A549 (cell line): ENCODE measurements around the gene GPR176. TPM values are rescaled to one million over a fixed set of nuclear protein-coding genes. Genes with fewer than 3 reads are reported as not detected.
A peak's percentile ranks its signal among the peaks of the same experiment; 100 is the strongest.

Source experiments
- ATAC-seq, 2 experiments: fragments of 200-7000 bp in 1 of 2; fragments of >200 bp in 1 of 2; cut with Nextera tagmentation in 1 of 2; cut with Tn5 transposase in 1 of 2; 3 replicates each; pipeline versions ENCODE4 v1.8.0 to v1.9.1; 2018 to 2020; ENCODE audit warnings: mild to moderate bottlenecking in 1 of 2, moderate library complexity in 1 of 2
- CTCF ChIA-PET: fragments of 300-600 bp; sonication (Branson Sonifier 250); formaldehyde crosslinking; extraction: SDS; loops from one replicate; lab custom pipeline; 2021; ENCODE audit warnings: antibody characterized with exemption, inconsistent platforms; lab: Yijun Ruan, JAX
- POLR2A ChIA-PET: fragments of 350-600 bp; formaldehyde crosslinking; extraction: SDS; loops from one replicate; lab custom pipeline; 2021; ENCODE audit warnings: antibody characterized with exemption, inconsistent platforms; lab: Yijun Ruan, JAX
- DNase-seq, 2 experiments: peaks; one replicate each; pipeline versions ENCODE4 v3.0.0 to v3.0.0-alpha.2; 2011 to 2016; ENCODE audit warnings: low read depth in 1 of 2, low spot score in 1 of 2
- FAIRE-seq: peaks from 2 replicates; lab custom pipeline; 2011; peaks lifted over from hg19 to GRCh38; lab: Jason Lieb, UNC
- H3K27ac ChIP-seq, 2 experiments: fragments of >200 bp; sonication (Bioruptor Twin); formaldehyde crosslinking; 3 replicates each; pipeline ENCODE4 v1.5.1; 2016 to 2017
- H3K4me1 ChIP-seq: fragments of >200 bp; sonication (Bioruptor Twin); formaldehyde crosslinking; 3 replicates; pipeline ENCODE4 v1.6.1; 2016
- H3K4me2 ChIP-seq: fragments of >200 bp; sonication (Bioruptor Twin); formaldehyde crosslinking; 3 replicates; pipeline ENCODE4 v1.6.1; 2016
- H3K4me3 ChIP-seq: fragments of >200 bp; sonication (Bioruptor Twin); formaldehyde crosslinking; 3 replicates; pipeline ENCODE4 v1.5.1; 2016
- H3K9me3 ChIP-seq: fragments of >200 bp; sonication (Bioruptor Twin); formaldehyde crosslinking; 3 replicates; pipeline ENCODE4 v1.6.1; 2016
- BHLHE40 ChIP-seq: IDR thresholded peaks from 2 replicates; pipeline ENCODE4 v1.6.1; 2012; ENCODE audit warnings: low read depth, low read length, inconsistent platforms
- CBX8 ChIP-seq: fragments of 200-600 bp; sonication (generic); IDR thresholded peaks from 2 replicates; pipeline ENCODE4 v1.6.1; 2016
- CEBPB ChIP-seq, 2 experiments: fragments of >200 bp in 1 of 2; sonication (Bioruptor Twin) in 1 of 2; formaldehyde crosslinking in 1 of 2; IDR thresholded peaks; 2 replicates each; pipeline ENCODE4 v1.6.1; 2012 to 2016
- CHD2 ChIP-seq: fragments of 150-350 bp; IDR thresholded peaks from 2 replicates; pipeline ENCODE4 v1.6.1; 2014; ENCODE audit warnings: low read length; ENCODE audit not compliant: partially characterized antibody
- CHD4 ChIP-seq: fragments of 200-600 bp; sonication (generic); IDR thresholded peaks from 2 replicates; pipeline ENCODE4 v1.6.1; 2016; ENCODE audit warnings: antibody characterized with exemption, mild to moderate bottlenecking, borderline replicate concordance
- CTCF ChIP-seq: fragments of >200 bp; sonication (Bioruptor Twin); formaldehyde crosslinking; IDR thresholded peaks from 3 replicates; pipeline ENCODE4 v1.5.1; 2016
- EP300 ChIP-seq, 2 experiments: fragments of >200 bp; sonication (Bioruptor Twin); formaldehyde crosslinking; IDR thresholded peaks; 2 replicates in 1 of 2; 3 replicates in 1 of 2; pipeline ENCODE4 v1.6.1; 2016 to 2017
- ESRRA ChIP-seq: fragments of 150-350 bp; IDR thresholded peaks from 2 replicates; pipeline ENCODE4 v1.6.1; 2014; ENCODE audit warnings: mild to moderate bottlenecking, low read length, borderline replicate concordance
- FOSL2 ChIP-seq, 2 experiments: fragments of 450-650 bp in 1 of 2; fragments of >200 bp in 1 of 2; sonication (Bioruptor Twin) in 1 of 2; formaldehyde crosslinking; IDR thresholded peaks; 2 replicates each; pipeline versions ENCODE4 v1.5.0 to v1.6.1; 2016 to 2020; ENCODE audit warnings: mild to moderate bottlenecking in 1 of 2, moderate library complexity in 1 of 2
- GATA3 ChIP-seq: IDR thresholded peaks from 2 replicates; pipeline ENCODE4 v1.6.1; 2012; ENCODE audit warnings: borderline replicate concordance
- HDAC2 ChIP-seq: fragments of 200-600 bp; sonication (generic); IDR thresholded peaks from 2 replicates; pipeline ENCODE4 v1.6.1; 2016
- HOXA7 ChIP-seq: fragments of 250-450 bp; sonication (Bioruptor Pico); IDR thresholded peaks from 2 replicates; pipeline ENCODE4 v1.5.0; 2020; ENCODE audit warnings: mild to moderate bottlenecking, moderate library complexity
- JUNB ChIP-seq: fragments of >200 bp; sonication (Bioruptor Twin); formaldehyde crosslinking; IDR thresholded peaks from 2 replicates; pipeline ENCODE4 v1.6.1; 2016
- KDM1A ChIP-seq: fragments of 200-600 bp; sonication (generic); IDR thresholded peaks from 2 replicates; pipeline ENCODE4 v1.6.1; 2016; ENCODE audit warnings: low read depth, mild to moderate bottlenecking
- KDM5A ChIP-seq: fragments of 200-600 bp; sonication (generic); IDR thresholded peaks from 2 replicates; pipeline ENCODE4 v1.6.1; 2016; ENCODE audit warnings: antibody characterized with exemption, mild to moderate bottlenecking
- MAFK ChIP-seq: fragments of 450-650 bp; IDR thresholded peaks from 2 replicates; pipeline ENCODE4 v1.6.1; 2014; ENCODE audit not compliant: partially characterized antibody
- MAZ ChIP-seq: fragments of 150-350 bp; IDR thresholded peaks from 2 replicates; pipeline ENCODE4 v1.6.1; 2014; ENCODE audit warnings: antibody characterized with exemption, low read depth, low read length, borderline replicate concordance
- NFE2L2 ChIP-seq: fragments of 150-350 bp; conservative IDR thresholded peaks from 2 replicates; pipeline ENCODE4 v1.6.1; 2014; ENCODE audit warnings: low read length
- NPAS2 ChIP-seq: fragments of 250-450 bp; sonication (Bioruptor Pico); IDR thresholded peaks from 2 replicates; pipeline ENCODE4 v1.8.0; 2022; ENCODE audit warnings: mild to moderate bottlenecking, moderate library complexity, borderline replicate concordance
- PBX3 ChIP-seq: IDR thresholded peaks from 2 replicates; pipeline ENCODE4 v1.6.1; 2012
- PHF8 ChIP-seq: fragments of 200-600 bp; sonication (generic); IDR thresholded peaks from 2 replicates; pipeline ENCODE4 v1.6.1; 2016; ENCODE audit warnings: low read depth, mild to moderate bottlenecking, antibody characterized with exemption, moderate library complexity, borderline replicate concordance
- POLR2A ChIP-seq: IDR thresholded peaks from 2 replicates; pipeline ENCODE4 v1.6.1; 2012; ENCODE audit warnings: mild to moderate bottlenecking, low read length
- RARB ChIP-seq: fragments of 250-450 bp; sonication (Bioruptor Pico); IDR thresholded peaks from 2 replicates; pipeline ENCODE4 v1.8.0; 2021; ENCODE audit warnings: mild to moderate bottlenecking, moderate library complexity
- RFX5 ChIP-seq: fragments of 450-650 bp; IDR thresholded peaks from 2 replicates; pipeline ENCODE4 v1.7.1; 2014; ENCODE audit warnings: antibody characterized with exemption, mild to moderate bottlenecking, moderate library complexity
- RNF2 ChIP-seq: fragments of 200-600 bp; sonication (generic); IDR thresholded peaks from 2 replicates; pipeline ENCODE4 v1.6.1; 2016; ENCODE audit warnings: low read depth, mild to moderate bottlenecking, antibody characterized with exemption, moderate library complexity, borderline replicate concordance
- TFCP2L1 ChIP-seq: fragments of 250-450 bp; sonication (Bioruptor Pico); IDR thresholded peaks from 2 replicates; pipeline ENCODE4 v1.5.0; 2021; ENCODE audit warnings: mild to moderate bottlenecking
- ZC3H11A ChIP-seq: fragments of 450-650 bp; IDR thresholded peaks from 2 replicates; pipeline ENCODE4 v1.6.1; 2014; ENCODE audit warnings: antibody characterized with exemption, mild to moderate bottlenecking
- ZNF302 ChIP-seq: fragments of 250-450 bp; sonication (Bioruptor Pico); IDR thresholded peaks from 2 replicates; pipeline ENCODE4 v1.9.0; 2021; ENCODE audit warnings: inconsistent platforms, mild to moderate bottlenecking, moderate library complexity
- WGBS: methylation state at CpG from one replicate; pipeline ENCODE4 v1.1.6; 2017; ENCODE audit errors: missing lambda C conversion rate; 5-methylcytosine and 5-hydroxymethylcytosine counted together
- polyA plus RNA-seq, 4 experiments: library from polyadenylated mRNA; depleted of rRNA in 3 of 4; stranded (reverse); fragments of >200 nt; fragmentation: RNase III in 1 of 4; extraction: RNeasy Plus Mini Kit Qiagen cat#74134 plus additional on column Dnase treatment in 1 of 4; gene quantifications; 2 replicates in 3 of 4; 3 replicates in 1 of 4; pipeline ENCODE4 v1.2.3, GENCODE V29; 2011 to 2017
- TF ChIP-seq, protein P1 (sequence below): fragments of 250-450 bp; sonication (Bioruptor Pico); IDR thresholded peaks from 2 replicates; pipeline ENCODE4 v1.5.0; 2020; ENCODE audit warnings: low read depth, mild to moderate bottlenecking, moderate library complexity
- TF ChIP-seq, protein P2 (sequence below): IDR thresholded peaks from 2 replicates; pipeline ENCODE4 v1.6.1; 2012; ENCODE audit warnings: low read depth, borderline replicate concordance
- TF ChIP-seq, protein P3 (sequence below): fragments of 150-350 bp; IDR thresholded peaks from 2 replicates; pipeline ENCODE4 v1.6.1; 2014; ENCODE audit warnings: low read depth, mild to moderate bottlenecking, low read length
- TF ChIP-seq, protein P4 (sequence below): fragments of >200 bp; sonication (Bioruptor Twin); formaldehyde crosslinking; IDR thresholded peaks from 2 replicates; pipeline ENCODE4 v1.6.1; 2016

GPR176 gene
- polyA plus RNA-seq, 2 of the 4 experiments (the other 2 are of a cell fraction): 1.5 to 8.1 TPM

DNA sequence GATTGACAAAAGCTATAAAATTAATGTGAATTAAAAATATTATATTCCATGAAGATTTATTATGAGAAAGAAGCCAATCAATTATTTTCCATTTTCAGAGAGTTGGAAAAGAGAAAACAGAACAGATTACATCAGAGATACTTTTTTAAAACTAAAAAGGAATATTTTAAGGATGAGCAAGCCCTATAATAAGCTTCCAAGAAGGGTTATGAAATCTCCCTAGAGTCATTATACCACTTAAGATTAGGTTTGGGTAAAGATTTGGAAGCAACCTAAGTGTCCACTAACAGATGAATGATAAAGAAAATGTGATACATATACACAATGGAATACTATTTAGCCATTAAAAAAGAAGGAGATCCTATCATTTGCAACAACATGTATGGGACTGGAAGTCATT lies 85.8 kb downstream of the GPR176 start:
- peaks cover 17% of the 10 kb centered on the region; the same call in 2 of the 3 replicates for H3K4me1 ChIP-seq
- CTCF ChIA-PET: no interaction called here

GRCh38 chr15:39833515-39833981 lies 86.5 kb downstream of the GPR176 start:
- Histone ChIP-seq H3K9me3 (no peaks in the 10 kb centered on the region), H3K4me3 (no peak overlapping the region), H3K4me1 (peaks cover 17% of the 10 kb centered on the region; the same call in 2 of the 3 replicates), H3K4me2 (peak overlapping the region; percentile 41; the same call in 2 of the 3 replicates), H3K27ac (no peak overlapping the region)
- DNase-seq: no peak
- ATAC-seq: no peak
- FAIRE-seq: no peak
- CTCF ChIA-PET: no interaction called here
- no peak for TF ChIP-seq CBX8
- TF ChIP-seq FOSL2 (IDR thresholded peaks at IDR 0.05): no peak
- TF ChIP-seq FOSL2 (CRISPR knock-in tag; IDR thresholded peaks at IDR 0.05): peak; percentile 49
- TF ChIP-seq CTCF: no peak
- POLR2A ChIA-PET: no interaction called here
- 47% methylated on average over 3 of the region's 3 CpGs for WGBS

More for the DNA sequence above, 85.8 kb downstream of the GPR176 start:
- Histone ChIP-seq H3K4me3 (no peak overlapping the region), H3K27ac (no peak overlapping the region), H3K9me3 (no peaks in the 10 kb centered on the region), H3K4me2 (no peak overlapping the region; the same call in 2 of the 3 replicates)
- no peak for FAIRE-seq
- POLR2A ChIA-PET: no interaction called here
- TF ChIP-seq KDM5A (no peak), PBX3 (no peak), MAZ (no peak), ZC3H11A (no peak), ESRRA (no peak), RNF2 (no peak), CHD4 (no peak), PHF8 (no peak), JUNB (no peak), KDM1A (no peak), GATA3 (no peak), HOXA7 (CRISPR knock-in tag) (no peak), CEBPB (IDR thresholded peaks at IDR 0.05) (no peak), EP300 (IDR thresholded peaks at IDR 0.05) (no peak), NFE2L2 (no peak), RARB (CRISPR knock-in tag) (no peak)
- TF ChIP-seq, protein P1, sequence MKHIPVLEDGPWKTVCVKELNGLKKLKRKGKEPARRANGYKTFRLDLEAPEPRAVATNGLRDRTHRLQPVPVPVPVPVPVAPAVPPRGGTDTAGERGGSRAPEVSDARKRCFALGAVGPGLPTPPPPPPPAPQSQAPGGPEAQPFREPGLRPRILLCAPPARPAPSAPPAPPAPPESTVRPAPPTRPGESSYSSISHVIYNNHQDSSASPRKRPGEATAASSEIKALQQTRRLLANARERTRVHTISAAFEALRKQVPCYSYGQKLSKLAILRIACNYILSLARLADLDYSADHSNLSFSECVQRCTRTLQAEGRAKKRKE: no peak
- TF ChIP-seq, protein P2, sequence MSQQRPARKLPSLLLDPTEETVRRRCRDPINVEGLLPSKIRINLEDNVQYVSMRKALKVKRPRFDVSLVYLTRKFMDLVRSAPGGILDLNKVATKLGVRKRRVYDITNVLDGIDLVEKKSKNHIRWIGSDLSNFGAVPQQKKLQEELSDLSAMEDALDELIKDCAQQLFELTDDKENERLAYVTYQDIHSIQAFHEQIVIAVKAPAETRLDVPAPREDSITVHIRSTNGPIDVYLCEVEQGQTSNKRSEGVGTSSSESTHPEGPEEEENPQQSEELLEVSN: no peak
- no peak for ATAC-seq
- DNase-seq: no peak

DNA sequence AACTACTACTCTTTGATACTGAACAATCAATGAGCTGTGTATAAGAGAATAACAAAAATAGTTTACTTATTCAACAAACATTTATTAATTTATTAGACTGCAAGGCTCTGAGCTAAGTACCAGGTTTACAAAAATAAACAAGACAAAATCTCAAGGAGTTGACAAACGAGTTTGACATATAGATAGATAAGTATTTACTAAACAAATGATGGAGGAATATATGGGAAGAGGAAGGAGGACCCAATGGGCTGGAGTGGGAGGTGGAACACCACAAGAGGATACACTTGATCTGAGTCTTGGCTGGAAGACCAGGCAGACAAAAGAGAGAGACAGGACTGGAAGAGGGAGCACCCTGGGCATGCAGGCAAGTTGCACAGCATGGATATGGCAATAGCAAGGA lies 89.9 kb downstream of the GPR176 start:
- Histone ChIP-seq H3K27ac (no peak overlapping the region), H3K4me3 (no peak overlapping the region), H3K9me3 (no peaks in the 10 kb centered on the region), H3K4me1 (peaks cover 10% of the 10 kb centered on the region; the same call in 1 of the 3 replicates), H3K4me2 (no peak overlapping the region)
- ATAC-seq (no peak), FAIRE-seq (no peak), DNase-seq (no peak)
- ChIA-PET CTCF (no interaction called here), POLR2A (no interaction called here)
- WGBS: 14% methylated on average over 1 of the region's 1 CpG
- TF ChIP-seq KDM5A (no peak), ZNF302 (no peak), NPAS2 (CRISPR knock-in tag) (no peak), MAFK (no peak), POLR2A (no peak), BHLHE40 (no peak), HDAC2 (no peak), RFX5 (no peak), CHD2 (no peak), TFCP2L1 (CRISPR knock-in tag) (no peak), ZC3H11A (no peak), RARB (CRISPR knock-in tag) (no peak)
- TF ChIP-seq, protein P3, sequence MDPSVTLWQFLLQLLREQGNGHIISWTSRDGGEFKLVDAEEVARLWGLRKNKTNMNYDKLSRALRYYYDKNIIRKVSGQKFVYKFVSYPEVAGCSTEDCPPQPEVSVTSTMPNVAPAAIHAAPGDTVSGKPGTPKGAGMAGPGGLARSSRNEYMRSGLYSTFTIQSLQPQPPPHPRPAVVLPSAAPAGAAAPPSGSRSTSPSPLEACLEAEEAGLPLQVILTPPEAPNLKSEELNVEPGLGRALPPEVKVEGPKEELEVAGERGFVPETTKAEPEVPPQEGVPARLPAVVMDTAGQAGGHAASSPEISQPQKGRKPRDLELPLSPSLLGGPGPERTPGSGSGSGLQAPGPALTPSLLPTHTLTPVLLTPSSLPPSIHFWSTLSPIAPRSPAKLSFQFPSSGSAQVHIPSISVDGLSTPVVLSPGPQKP: no peak
- TF ChIP-seq, protein P4, sequence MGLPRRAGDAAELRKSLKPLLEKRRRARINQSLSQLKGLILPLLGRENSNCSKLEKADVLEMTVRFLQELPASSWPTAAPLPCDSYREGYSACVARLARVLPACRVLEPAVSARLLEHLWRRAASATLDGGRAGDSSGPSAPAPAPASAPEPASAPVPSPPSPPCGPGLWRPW: no peak
